HFFc6 (cell line): ENCODE results near the gene EPHB1. TPM values are rescaled to one million over a fixed set of nuclear protein-coding genes. Genes with fewer than 3 reads are reported as not detected.

Experiments
- DNase-seq: peaks from one replicate; pipeline ENCODE4 v3.0.0-alpha.2; 2018
- H3K27ac Mint-ChIP-seq: 2 replicates; pipeline ENCODE4 v1.8.0; 2020; ENCODE audit warnings: mild to moderate bottlenecking, mixed read lengths
- H3K27me3 Mint-ChIP-seq: 2 replicates; pipeline ENCODE4 v1.8.0; 2021; ENCODE audit warnings: mild to moderate bottlenecking, moderate library complexity, mixed read lengths; ENCODE audit not compliant: insufficient read depth
- H3K36me3 Mint-ChIP-seq: 2 replicates; pipeline ENCODE4 v1.8.0; 2021; ENCODE audit warnings: low read depth, mixed read lengths
- H3K4me1 Mint-ChIP-seq: 2 replicates; pipeline ENCODE4 v1.8.0; 2020; ENCODE audit warnings: low read depth, mixed read lengths
- H3K4me3 Mint-ChIP-seq: 2 replicates; pipeline ENCODE4 v1.8.0; 2020; ENCODE audit warnings: mild to moderate bottlenecking, moderate library complexity, mixed read lengths
- H3K9me3 Mint-ChIP-seq: 2 replicates; pipeline ENCODE4 v1.8.0; 2020; ENCODE audit warnings: mild to moderate bottlenecking, mixed read lengths
- CTCF ChIP-seq: fragments of 200-600 bp; sonication (generic); IDR thresholded peaks from 2 replicates; pipeline ENCODE4 v1.5.0; 2021; ENCODE audit warnings: antibody characterized with exemption, mild to moderate bottlenecking
- total RNA-seq, 6 experiments: library from RNA; stranded (reverse); fragmentation: NEBNext Ultra II Directional; extraction: Animal tissue kit (Norgen Biotek cat#: 25700); gene quantifications; 2 replicates in 1 of 6; 3 replicates in 5 of 6; pipeline ENCODE4 v1.2.3, GENCODE V29; 2021

Gene EPHB1
- total RNA-seq, 6 experiments from 2014 or later = 0.88 to 2.6 (median 1.0) TPM

DNA sequence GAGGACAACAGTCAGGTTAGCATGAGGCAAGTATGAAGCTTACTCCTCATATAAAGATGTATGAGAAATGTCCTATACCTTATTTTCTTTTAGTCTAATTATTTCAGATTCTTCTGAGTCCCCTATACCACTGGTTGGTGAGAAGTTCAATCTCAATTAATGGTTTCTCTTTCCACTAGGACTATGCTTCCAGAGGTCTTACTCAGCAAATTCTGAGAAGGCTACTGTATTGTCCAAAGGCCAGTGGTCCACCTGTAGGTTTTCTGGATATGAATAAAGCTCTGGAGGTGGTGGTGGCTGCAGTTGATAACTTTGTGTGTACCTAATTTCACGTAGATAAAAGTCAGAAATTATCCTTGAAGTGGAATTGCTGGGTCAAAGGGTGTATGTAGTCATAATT, 149.4 kb downstream of the EPHB1 start:
- no peak for DNase-seq
- H3K4me1 Mint-ChIP-seq = no peaks in the 10 kb centered on the region
- TF ChIP-seq CTCF = no peak
- no peaks in the 10 kb centered on the region for H3K36me3 Mint-ChIP-seq
- H3K4me3 Mint-ChIP-seq = no peak overlapping the region
- no peaks in the 10 kb centered on the region for H3K9me3 Mint-ChIP-seq
- H3K27me3 Mint-ChIP-seq = peaks cover 1% of the 10 kb centered on the region; the same call in 1 of the 2 replicates
- H3K27ac Mint-ChIP-seq = no peak overlapping the region

DNA sequence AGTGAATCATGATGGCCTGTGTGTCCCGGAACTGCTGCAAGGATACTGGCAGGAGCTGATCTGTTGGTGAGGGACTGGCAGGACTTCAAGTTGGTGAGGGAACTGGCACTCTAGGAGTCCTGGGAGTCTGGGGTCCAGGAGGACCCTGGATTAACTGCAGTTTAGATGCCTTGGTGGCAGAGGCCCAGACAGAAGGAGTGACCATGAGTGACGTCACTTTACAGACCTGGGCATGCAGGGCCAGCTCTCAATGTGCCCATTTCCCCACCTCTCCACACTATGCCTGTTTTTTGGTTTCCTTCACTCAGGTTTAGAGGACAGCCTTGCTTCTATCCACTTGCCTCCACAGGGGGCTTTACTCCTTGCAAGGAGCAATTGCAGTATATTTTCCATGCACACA, 154.1 kb downstream of the EPHB1 start:
- no peaks in the 10 kb centered on the region for H3K36me3 Mint-ChIP-seq
- H3K4me3 Mint-ChIP-seq = no peak overlapping the region
- no peak overlapping the region for H3K27ac Mint-ChIP-seq
- no peaks in the 10 kb centered on the region for H3K4me1 Mint-ChIP-seq
- TF ChIP-seq CTCF = no peak
- H3K27me3 Mint-ChIP-seq = peaks cover 1% of the 10 kb centered on the region; the same call in 1 of the 2 replicates
- peaks cover 6% of the 10 kb centered on the region; the same call in 1 of the 2 replicates for H3K9me3 Mint-ChIP-seq
- no peak for DNase-seq

DNA sequence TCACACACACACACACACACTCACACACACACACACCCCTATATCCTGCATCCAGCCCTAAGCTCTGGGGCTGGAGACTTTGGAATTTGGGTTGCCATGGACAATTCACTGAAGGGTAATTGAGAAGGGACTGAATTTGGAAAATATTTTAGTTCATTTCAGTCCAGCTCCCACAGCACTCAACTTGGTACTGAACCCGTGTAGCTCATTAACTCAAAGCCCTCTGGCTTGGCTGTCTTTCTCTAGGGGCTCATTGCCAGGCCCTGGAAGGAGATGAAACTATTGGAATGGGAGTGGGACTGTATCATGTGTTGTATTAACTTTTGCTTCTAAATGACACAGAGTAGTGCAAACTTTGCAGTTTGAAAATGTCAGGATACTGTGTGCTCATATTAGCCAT, 157.3 kb downstream of the EPHB1 start:
- Mint-ChIP-seq H3K27me3 (peaks cover 1% of the 10 kb centered on the region; the same call in 1 of the 2 replicates), H3K27ac (no peak overlapping the region), H3K4me1 (no peaks in the 10 kb centered on the region), H3K9me3 (peaks cover 6% of the 10 kb centered on the region; the same call in 1 of the 2 replicates), H3K4me3 (no peak overlapping the region), H3K36me3 (no peaks in the 10 kb centered on the region)
- TF ChIP-seq CTCF = no peak
- no peak for DNase-seq

- no peak for TF ChIP-seq CTCF
- no peaks in the 10 kb centered on the region for H3K4me1 Mint-ChIP-seq
- H3K4me3 Mint-ChIP-seq = no peak overlapping the region
- DNase-seq = no peak
- no peaks in the 10 kb centered on the region for H3K36me3 Mint-ChIP-seq
- H3K27ac Mint-ChIP-seq = no peak overlapping the region
- H3K9me3 Mint-ChIP-seq = peaks cover 5% of the 10 kb centered on the region; the same call in 1 of the 2 replicates
- H3K27me3 Mint-ChIP-seq = no peaks in the 10 kb centered on the region
Measured at GRCh38 chr3:134955874-134956273, 160.8 kb downstream of the EPHB1 start.

DNA sequence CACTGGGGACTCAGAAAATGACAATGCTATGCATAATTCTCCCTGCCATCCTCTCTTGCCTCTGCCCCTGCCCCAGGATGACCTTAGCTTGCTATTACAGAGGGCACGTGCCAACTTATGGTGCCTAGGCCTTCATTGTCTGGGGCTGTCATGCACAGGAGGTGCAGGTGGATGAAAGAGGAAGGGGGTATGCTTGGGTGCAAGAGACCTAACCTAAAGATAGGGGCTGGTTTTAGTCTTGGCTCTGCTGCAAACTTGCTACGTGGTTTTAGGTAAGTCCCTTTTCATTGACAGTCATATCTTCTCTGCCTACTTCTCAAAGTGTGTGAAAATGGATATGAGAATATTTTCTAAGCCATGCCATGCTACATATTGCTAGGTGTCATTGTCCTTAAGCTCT, 161.3 kb downstream of the EPHB1 start:
- no peak for DNase-seq
- TF ChIP-seq CTCF = no peak
- H3K9me3 Mint-ChIP-seq = no peaks in the 10 kb centered on the region; the same call in 1 of the 2 replicates
- no peaks in the 10 kb centered on the region for H3K27me3 Mint-ChIP-seq
- no peaks in the 10 kb centered on the region for H3K36me3 Mint-ChIP-seq
- H3K4me1 Mint-ChIP-seq = no peaks in the 10 kb centered on the region
- no peak overlapping the region for H3K27ac Mint-ChIP-seq
- no peak overlapping the region for H3K4me3 Mint-ChIP-seq

DNA sequence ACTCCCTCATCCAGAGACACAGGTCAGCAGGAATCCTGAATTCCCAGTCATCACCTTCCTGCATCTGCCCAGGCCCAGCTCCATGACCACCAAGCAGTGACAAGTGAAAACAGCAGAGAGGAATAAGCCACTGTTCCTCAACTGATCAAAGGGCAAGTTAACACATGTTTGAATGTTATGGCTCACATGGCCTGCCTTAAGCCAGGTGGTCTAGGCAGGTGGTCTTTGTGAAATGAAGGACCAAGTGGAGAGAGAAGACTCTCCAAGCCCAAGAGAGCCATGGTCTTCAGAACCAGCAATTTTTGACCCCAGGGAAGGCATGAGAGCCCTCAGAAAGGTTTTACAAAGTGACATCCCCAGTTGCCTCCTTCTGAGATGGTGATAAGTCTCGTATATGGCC, 161.8 kb downstream of the EPHB1 start:
- no peak for TF ChIP-seq CTCF
- no peaks in the 10 kb centered on the region for H3K36me3 Mint-ChIP-seq
- no peaks in the 10 kb centered on the region for H3K27me3 Mint-ChIP-seq
- DNase-seq = no peak
- no peak overlapping the region for H3K27ac Mint-ChIP-seq
- H3K9me3 Mint-ChIP-seq = no peaks in the 10 kb centered on the region
- no peak overlapping the region for H3K4me3 Mint-ChIP-seq
- H3K4me1 Mint-ChIP-seq = no peaks in the 10 kb centered on the region
